A549 (cell line): Measurements from ENCODE around the gene SNRPD1. TPM values are rescaled to one million over a fixed set of nuclear protein-coding genes. Genes with fewer than 3 reads are reported as not detected.
A peak's percentile ranks its signal among the peaks of the same experiment; 100 is the strongest.
"Not testable (repeated sequence)": the region's sequence is repeated elsewhere in the genome, so short reads cannot be mapped to it uniquely, and the experiment has no call there.

Experiments used
- ATAC-seq, 2 experiments: fragments of 200-7000 bp in 1 of 2; fragments of >200 bp in 1 of 2; cut with Nextera tagmentation in 1 of 2; cut with Tn5 transposase in 1 of 2; 3 replicates each; pipeline versions ENCODE4 v1.8.0 to v1.9.1; 2018 to 2020; ENCODE audit warnings: mild to moderate bottlenecking in 1 of 2, moderate library complexity in 1 of 2
- CTCF ChIA-PET: fragments of 300-600 bp; sonication (Branson Sonifier 250); formaldehyde crosslinking; extraction: SDS; loops from one replicate; lab custom pipeline; 2021; ENCODE audit warnings: antibody characterized with exemption, inconsistent platforms; lab: Yijun Ruan, JAX
- POLR2A ChIA-PET: fragments of 350-600 bp; formaldehyde crosslinking; extraction: SDS; loops from one replicate; lab custom pipeline; 2021; ENCODE audit warnings: antibody characterized with exemption, inconsistent platforms; lab: Yijun Ruan, JAX
- DNase-seq, 2 experiments: peaks; one replicate each; pipeline versions ENCODE4 v3.0.0 to v3.0.0-alpha.2; 2011 to 2016; ENCODE audit warnings: low read depth in 1 of 2, low spot score in 1 of 2
- FAIRE-seq: peaks from 2 replicates; lab custom pipeline; 2011; peaks lifted over from hg19 to GRCh38; lab: Jason Lieb, UNC
- H3K27ac ChIP-seq, 2 experiments: fragments of >200 bp; sonication (Bioruptor Twin); formaldehyde crosslinking; 3 replicates each; pipeline ENCODE4 v1.5.1; 2016 to 2017
- H3K4me1 ChIP-seq: fragments of >200 bp; sonication (Bioruptor Twin); formaldehyde crosslinking; 3 replicates; pipeline ENCODE4 v1.6.1; 2016
- H3K4me2 ChIP-seq: fragments of >200 bp; sonication (Bioruptor Twin); formaldehyde crosslinking; 3 replicates; pipeline ENCODE4 v1.6.1; 2016
- H3K4me3 ChIP-seq: fragments of >200 bp; sonication (Bioruptor Twin); formaldehyde crosslinking; 3 replicates; pipeline ENCODE4 v1.5.1; 2016
- H3K9me3 ChIP-seq: fragments of >200 bp; sonication (Bioruptor Twin); formaldehyde crosslinking; 3 replicates; pipeline ENCODE4 v1.6.1; 2016
- BHLHE40 ChIP-seq: IDR thresholded peaks from 2 replicates; pipeline ENCODE4 v1.6.1; 2012; ENCODE audit warnings: low read depth, low read length, inconsistent platforms
- CBX8 ChIP-seq: fragments of 200-600 bp; sonication (generic); IDR thresholded peaks from 2 replicates; pipeline ENCODE4 v1.6.1; 2016
- CEBPB ChIP-seq, 2 experiments: fragments of >200 bp in 1 of 2; sonication (Bioruptor Twin) in 1 of 2; formaldehyde crosslinking in 1 of 2; IDR thresholded peaks; 2 replicates each; pipeline ENCODE4 v1.6.1; 2012 to 2016
- CHD2 ChIP-seq: fragments of 150-350 bp; IDR thresholded peaks from 2 replicates; pipeline ENCODE4 v1.6.1; 2014; ENCODE audit warnings: low read length; ENCODE audit not compliant: partially characterized antibody
- EHMT2 ChIP-seq: fragments of 200-600 bp; sonication (generic); IDR thresholded peaks from 2 replicates; pipeline ENCODE4 v1.6.1; 2016; ENCODE audit warnings: antibody characterized with exemption, low read depth, mild to moderate bottlenecking, moderate library complexity
- GATA3 ChIP-seq: IDR thresholded peaks from 2 replicates; pipeline ENCODE4 v1.6.1; 2012; ENCODE audit warnings: borderline replicate concordance
- HOXB13 ChIP-seq: fragments of 250-450 bp; sonication (Bioruptor Pico); IDR thresholded peaks from 2 replicates; pipeline ENCODE4 v1.5.0; 2020; ENCODE audit warnings: low read depth, mild to moderate bottlenecking, moderate library complexity
- KDM5A ChIP-seq: fragments of 200-600 bp; sonication (generic); IDR thresholded peaks from 2 replicates; pipeline ENCODE4 v1.6.1; 2016; ENCODE audit warnings: antibody characterized with exemption, mild to moderate bottlenecking
- PHF8 ChIP-seq: fragments of 200-600 bp; sonication (generic); IDR thresholded peaks from 2 replicates; pipeline ENCODE4 v1.6.1; 2016; ENCODE audit warnings: low read depth, mild to moderate bottlenecking, antibody characterized with exemption, moderate library complexity, borderline replicate concordance
- POLR2A ChIP-seq: IDR thresholded peaks from 2 replicates; pipeline ENCODE4 v1.6.1; 2012; ENCODE audit warnings: mild to moderate bottlenecking, low read length
- RARB ChIP-seq: fragments of 250-450 bp; sonication (Bioruptor Pico); IDR thresholded peaks from 2 replicates; pipeline ENCODE4 v1.8.0; 2021; ENCODE audit warnings: mild to moderate bottlenecking, moderate library complexity
- RCOR1 ChIP-seq: fragments of 150-350 bp; IDR thresholded peaks from 2 replicates; pipeline ENCODE4 v1.6.1; 2014; ENCODE audit warnings: antibody characterized with exemption, low read length, low read depth
- SMC3 ChIP-seq: fragments of >200 bp; sonication (Bioruptor Twin); formaldehyde crosslinking; IDR thresholded peaks from 3 replicates; pipeline ENCODE4 v1.6.1; 2018; ENCODE audit warnings: inconsistent platforms
- SREBF2 ChIP-seq: fragments of 450-650 bp; IDR thresholded peaks from 2 replicates; pipeline ENCODE4 v1.6.1; 2014; ENCODE audit warnings: mild to moderate bottlenecking, moderate library complexity
- ZFP36 ChIP-seq: fragments of 450-650 bp; IDR thresholded peaks from 2 replicates; pipeline ENCODE4 v1.6.1; 2014; ENCODE audit warnings: borderline replicate concordance; ENCODE audit not compliant: partially characterized antibody
- ZNF302 ChIP-seq: fragments of 250-450 bp; sonication (Bioruptor Pico); IDR thresholded peaks from 2 replicates; pipeline ENCODE4 v1.9.0; 2021; ENCODE audit warnings: inconsistent platforms, mild to moderate bottlenecking, moderate library complexity
- ZSCAN20 ChIP-seq: fragments of 250-450 bp; sonication (Bioruptor Pico); IDR thresholded peaks from 2 replicates; pipeline ENCODE4 v1.8.0; 2022; ENCODE audit warnings: mild to moderate bottlenecking, moderate library complexity
- WGBS: methylation state at CpG from one replicate; pipeline ENCODE4 v1.1.6; 2017; ENCODE audit errors: missing lambda C conversion rate; 5-methylcytosine and 5-hydroxymethylcytosine counted together
- polyA plus RNA-seq, 4 experiments: library from polyadenylated mRNA; depleted of rRNA in 3 of 4; stranded (reverse); fragments of >200 nt; fragmentation: RNase III in 1 of 4; extraction: RNeasy Plus Mini Kit Qiagen cat#74134 plus additional on column Dnase treatment in 1 of 4; gene quantifications; 2 replicates in 3 of 4; 3 replicates in 1 of 4; pipeline ENCODE4 v1.2.3, GENCODE V29; 2011 to 2017
- TF ChIP-seq, protein P1 (sequence below): fragments of 250-450 bp; sonication (Bioruptor Pico); IDR thresholded peaks from 2 replicates; pipeline ENCODE4 v1.5.0; 2020; ENCODE audit warnings: low read depth, mild to moderate bottlenecking, moderate library complexity
- TF ChIP-seq, protein P2 (sequence below): fragments of 250-450 bp; sonication (Bioruptor Pico); IDR thresholded peaks from 2 replicates; pipeline ENCODE4 v1.5.0; 2021; ENCODE audit warnings: mild to moderate bottlenecking, moderate library complexity, borderline replicate concordance
- TF ChIP-seq, protein P3 (sequence below): fragments of 200-600 bp; sonication (generic); IDR thresholded peaks from 2 replicates; pipeline ENCODE4 v1.6.1; 2016; ENCODE audit warnings: antibody characterized with exemption, mild to moderate bottlenecking, moderate library complexity

SNRPD1 gene
- polyA plus RNA-seq, 2 of the 4 experiments (the other 2 are of a cell fraction): 139 to 356 TPM

DNA sequence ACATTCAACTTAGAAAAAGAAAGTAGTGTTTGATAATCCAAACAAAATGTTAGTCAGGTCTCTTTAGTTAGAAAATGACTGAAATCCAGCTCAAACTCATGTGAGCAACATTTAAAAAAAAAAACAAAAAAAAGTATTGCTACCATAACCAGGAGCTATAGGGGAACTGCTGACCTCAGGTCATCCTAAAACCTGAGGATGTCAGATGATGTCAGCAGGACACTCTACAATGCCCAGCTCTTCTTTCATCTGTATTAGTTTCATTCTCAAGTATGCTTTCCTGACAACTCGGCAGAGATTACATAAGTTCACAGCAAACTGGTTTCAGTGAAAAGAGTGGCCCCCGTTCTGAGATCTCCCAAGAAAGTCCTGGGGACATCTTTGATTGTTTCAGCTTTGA, 7.4 kb upstream of the SNRPD1 start (continued):
- no peak for TF ChIP-seq EHMT2
- no peak for TF ChIP-seq ZNF302
- TF ChIP-seq KDM5A: no peak
- TF ChIP-seq RCOR1: no peak
- no peak for TF ChIP-seq RARB
- TF ChIP-seq BHLHE40: no peak

- FAIRE-seq: no peak
- 0 out of 6 replicates have a peak overlapping the region, but pooled peaks of 1 of the 2 experiments have one; percentile 13 for H3K27ac ChIP-seq
- no peak for DNase-seq
- no peak overlapping the region for H3K4me3 ChIP-seq
- CTCF ChIA-PET: no interaction called here
- peak overlapping the region; percentile 55 for H3K4me2 ChIP-seq
- POLR2A ChIA-PET: no interaction called here
- 0 out of 3 replicates have a peak, but pooled peaks cover 3% of the 10 kb centered on the region for H3K4me1 ChIP-seq
- TF ChIP-seq CEBPB (IDR thresholded peaks at IDR 0.05) (no peak), CBX8 (no peak), POLR2A (no peak), BHLHE40 (no peak), RCOR1 (no peak), GATA3 (no peak)
- TF ChIP-seq, protein P1, sequence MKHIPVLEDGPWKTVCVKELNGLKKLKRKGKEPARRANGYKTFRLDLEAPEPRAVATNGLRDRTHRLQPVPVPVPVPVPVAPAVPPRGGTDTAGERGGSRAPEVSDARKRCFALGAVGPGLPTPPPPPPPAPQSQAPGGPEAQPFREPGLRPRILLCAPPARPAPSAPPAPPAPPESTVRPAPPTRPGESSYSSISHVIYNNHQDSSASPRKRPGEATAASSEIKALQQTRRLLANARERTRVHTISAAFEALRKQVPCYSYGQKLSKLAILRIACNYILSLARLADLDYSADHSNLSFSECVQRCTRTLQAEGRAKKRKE: no peak
- TF ChIP-seq, protein P2, sequence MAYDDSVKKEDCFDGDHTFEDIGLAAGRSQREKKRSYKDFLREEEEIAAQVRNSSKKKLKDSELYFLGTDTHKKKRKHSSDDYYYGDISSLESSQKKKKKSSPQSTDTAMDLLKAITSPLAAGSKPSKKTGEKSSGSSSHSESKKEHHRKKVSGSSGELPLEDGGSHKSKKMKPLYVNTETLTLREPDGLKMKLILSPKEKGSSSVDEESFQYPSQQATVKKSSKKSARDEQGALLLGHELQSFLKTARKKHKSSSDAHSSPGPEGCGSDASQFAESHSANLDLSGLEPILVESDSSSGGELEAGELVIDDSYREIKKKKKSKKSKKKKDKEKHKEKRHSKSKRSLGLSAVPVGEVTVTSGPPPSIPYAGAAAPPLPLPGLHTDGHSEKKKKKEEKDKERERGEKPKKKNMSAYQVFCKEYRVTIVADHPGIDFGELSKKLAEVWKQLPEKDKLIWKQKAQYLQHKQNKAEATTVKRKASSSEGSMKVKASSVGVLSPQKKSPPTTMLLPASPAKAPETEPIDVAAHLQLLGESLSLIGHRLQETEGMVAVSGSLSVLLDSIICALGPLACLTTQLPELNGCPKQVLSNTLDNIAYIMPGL (CRISPR knock-in tag): no peak
- no peak for ATAC-seq
- no peaks in the 10 kb centered on the region for H3K9me3 ChIP-seq
Measured at GRCh38 chr18:21605213-21605612, 6.9 kb upstream of the SNRPD1 start.

GRCh38 chr18:21611401-21612124, 551 bp upstream of the SNRPD1 start:
- not testable (repeated sequence) for H3K9me3 ChIP-seq
- CTCF ChIA-PET: interaction anchor here (0.6 to 6.6 kb wide), 12 partner anchors 10 to 1867 kb away, joined by 3 to 87 read pairs (median 4); partner anchors contain the start of gene ESCO1

GRCh38 chr18:21621640-21622039, 9.5 kb downstream of the SNRPD1 start:
- WGBS: 98% methylated on average over 9 of the region's 9 CpGs

More at GRCh38 chr18:21611401-21612124, 551 bp upstream of the SNRPD1 start:
- Histone ChIP-seq H3K4me2 (peak overlapping the region; percentile 72), H3K27ac (peak overlapping the region; percentile 93 to 94), H3K4me1 (peaks cover 18% of the 10 kb centered on the region; the same call in 2 of the 3 replicates), H3K4me3 (peak overlapping the region; percentile 95)
- 53% methylated on average over 27 of the region's 30 CpGs for WGBS
- ATAC-seq: peak in 1 of 2 experiments; percentile 17; a peak in 3 of 6 replicates
- POLR2A ChIA-PET: interaction anchor here (1.1 to 1.6 kb wide), 2 partner anchors 11 kb away, joined by 3 to 16 read pairs; partner anchors contain the start of gene ESCO1
- not testable (repeated sequence) for DNase-seq, FAIRE-seq

GRCh38 chr18:21629089-21629832, 17.1 kb downstream of the SNRPD1 start:
- no peak overlapping the region for H3K4me2 ChIP-seq
- CTCF ChIA-PET: interaction anchor here (1.1 to 2.4 kb wide), 3 partner anchors 11 to 17 kb away, joined by 3 to 7 read pairs (median 3); partner anchors contain the start of gene SNRPD1
- H3K27ac ChIP-seq: no peak overlapping the region
- POLR2A ChIA-PET: interaction anchor here (0.9 kb wide), 1 partner anchor 9 kb away, joined by 3 read pairs; no protein-coding TSS in a partner anchor
- TF ChIP-seq, protein P3, sequence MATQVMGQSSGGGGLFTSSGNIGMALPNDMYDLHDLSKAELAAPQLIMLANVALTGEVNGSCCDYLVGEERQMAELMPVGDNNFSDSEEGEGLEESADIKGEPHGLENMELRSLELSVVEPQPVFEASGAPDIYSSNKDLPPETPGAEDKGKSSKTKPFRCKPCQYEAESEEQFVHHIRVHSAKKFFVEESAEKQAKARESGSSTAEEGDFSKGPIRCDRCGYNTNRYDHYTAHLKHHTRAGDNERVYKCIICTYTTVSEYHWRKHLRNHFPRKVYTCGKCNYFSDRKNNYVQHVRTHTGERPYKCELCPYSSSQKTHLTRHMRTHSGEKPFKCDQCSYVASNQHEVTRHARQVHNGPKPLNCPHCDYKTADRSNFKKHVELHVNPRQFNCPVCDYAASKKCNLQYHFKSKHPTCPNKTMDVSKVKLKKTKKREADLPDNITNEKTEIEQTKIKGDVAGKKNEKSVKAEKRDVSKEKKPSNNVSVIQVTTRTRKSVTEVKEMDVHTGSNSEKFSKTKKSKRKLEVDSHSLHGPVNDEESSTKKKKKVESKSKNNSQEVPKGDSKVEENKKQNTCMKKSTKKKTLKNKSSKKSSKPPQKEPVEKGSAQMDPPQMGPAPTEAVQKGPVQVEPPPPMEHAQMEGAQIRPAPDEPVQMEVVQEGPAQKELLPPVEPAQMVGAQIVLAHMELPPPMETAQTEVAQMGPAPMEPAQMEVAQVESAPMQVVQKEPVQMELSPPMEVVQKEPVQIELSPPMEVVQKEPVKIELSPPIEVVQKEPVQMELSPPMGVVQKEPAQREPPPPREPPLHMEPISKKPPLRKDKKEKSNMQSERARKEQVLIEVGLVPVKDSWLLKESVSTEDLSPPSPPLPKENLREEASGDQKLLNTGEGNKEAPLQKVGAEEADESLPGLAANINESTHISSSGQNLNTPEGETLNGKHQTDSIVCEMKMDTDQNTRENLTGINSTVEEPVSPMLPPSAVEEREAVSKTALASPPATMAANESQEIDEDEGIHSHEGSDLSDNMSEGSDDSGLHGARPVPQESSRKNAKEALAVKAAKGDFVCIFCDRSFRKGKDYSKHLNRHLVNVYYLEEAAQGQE: no peak
- TF ChIP-seq PHF8 (no peak), HOXB13 (no peak), POLR2A (no peak), CHD2 (no peak), SREBF2 (no peak), SMC3 (no peak), ZSCAN20 (CRISPR knock-in tag) (no peak), ZFP36 (no peak)
- no peak overlapping the region for H3K4me3 ChIP-seq
- 83% methylated on average over 9 of the region's 9 CpGs for WGBS
- no peaks in the 10 kb centered on the region for H3K9me3 ChIP-seq
- H3K4me1 ChIP-seq: no peaks in the 10 kb centered on the region
- ATAC-seq (no peak), DNase-seq (no peak), FAIRE-seq (no peak)

More at GRCh38 chr18:21621640-21622039, 9.5 kb downstream of the SNRPD1 start:
- FAIRE-seq, H3K4me3 ChIP-seq, POLR2A ChIA-PET, H3K4me2 ChIP-seq, DNase-seq, ATAC-seq, H3K27ac ChIP-seq, H3K4me1 ChIP-seq, H3K9me3 ChIP-seq: not testable (repeated sequence)
- CTCF ChIA-PET: interaction anchor here (1.0 to 1.2 kb wide), 2 partner anchors 9 to 20 kb away, joined by 3 to 5 read pairs; partner anchors contain the start of gene SNRPD1
